HepG2 (cell line): ENCODE results near the gene TBXA2R. TPM values are rescaled to one million over a fixed set of nuclear protein-coding genes. Genes with fewer than 3 reads are reported as not detected.

Source experiments
- ATF1 ChIP-seq: IDR thresholded peaks from 2 replicates; pipeline ENCODE4 v1.6.1; 2016; ENCODE audit warnings: mild to moderate bottlenecking, control low read depth
- BHLHE40 ChIP-seq: IDR thresholded peaks from 2 replicates; pipeline ENCODE4 v1.6.1; 2011; ENCODE audit warnings: low read length, improper control_type of control experiment
- DR1 ChIP-seq: sonication (generic); formaldehyde crosslinking; IDR thresholded peaks from 2 replicates; pipeline ENCODE4 v1.8.0; 2021; ENCODE audit warnings: mild to moderate bottlenecking, missing genetic modification reagents, inconsistent platforms
- EEA1 ChIP-seq: sonication (generic); formaldehyde crosslinking; IDR thresholded peaks from 2 replicates; pipeline ENCODE4 v1.5.1; 2020; ENCODE audit warnings: mild to moderate bottlenecking, missing genetic modification reagents, borderline replicate concordance
- ERF ChIP-seq: IDR thresholded peaks from 2 replicates; pipeline ENCODE4 v1.6.1; 2018; ENCODE audit warnings: missing biosample characterization, missing genetic modification reagents
- FOXM1 ChIP-seq: sonication (generic); formaldehyde crosslinking; IDR thresholded peaks from 2 replicates; pipeline ENCODE4 v1.5.0; 2020; ENCODE audit warnings: missing genetic modification reagents
- NFYB ChIP-seq: sonication (generic); formaldehyde crosslinking; IDR thresholded peaks from 2 replicates; pipeline ENCODE4 v1.4.0; 2020; ENCODE audit warnings: missing genetic modification reagents
- NONO ChIP-seq, 2 experiments: fragments of 450-650 bp in 1 of 2; sonication (generic) in 1 of 2; formaldehyde crosslinking in 1 of 2; IDR thresholded peaks in 1 of 2; conservative IDR thresholded peaks in 1 of 2; 2 replicates each; pipeline versions ENCODE4 v1.6.1 to v1.8.0; 2017 to 2022; ENCODE audit warnings: mild to moderate bottlenecking in 1 of 2, missing genetic modification reagents in 1 of 2, moderate library complexity in 1 of 2
- NR2F6 ChIP-seq, 2 experiments: IDR thresholded peaks; 2 replicates each; pipeline ENCODE4 v1.6.1; 2016; ENCODE audit warnings: antibody characterized with exemption in 1 of 2, mild to moderate bottlenecking in 1 of 2
- NR3C1 ChIP-seq: sonication (generic); formaldehyde crosslinking; IDR thresholded peaks from 2 replicates; pipeline ENCODE4 v1.4.0; 2020; ENCODE audit warnings: missing genetic modification reagents
- RXRA ChIP-seq: sonication (generic); formaldehyde crosslinking; IDR thresholded peaks from 2 replicates; pipeline ENCODE4 v1.5.1; 2020; ENCODE audit warnings: missing genetic modification reagents
- ZBTB8A ChIP-seq: sonication (generic); formaldehyde crosslinking; IDR thresholded peaks from 2 replicates; pipeline ENCODE4 v1.4.0; 2020; ENCODE audit warnings: mild to moderate bottlenecking, low read depth, missing genetic modification reagents, borderline replicate concordance
- ZNF207 ChIP-seq: fragments of 450-650 bp; IDR thresholded peaks from 2 replicates; pipeline ENCODE4 v1.6.1; 2016; ENCODE audit warnings: antibody characterized with exemption, borderline replicate concordance
- ZNF367 ChIP-seq: sonication (generic); formaldehyde crosslinking; IDR thresholded peaks from 2 replicates; pipeline ENCODE4 v1.4.0; 2020; ENCODE audit warnings: missing genetic modification reagents, borderline replicate concordance
- ZNF501 ChIP-seq: sonication (generic); formaldehyde crosslinking; IDR thresholded peaks from 2 replicates; pipeline ENCODE4 v1.5.1; 2020; ENCODE audit warnings: mild to moderate bottlenecking, moderate library complexity, missing genetic modification reagents
- polyA plus RNA-seq, 8 experiments: library from polyadenylated mRNA; depleted of rRNA in 3 of 8; stranded (reverse) in 7 of 8; unstranded in 1 of 8; fragments of >200 nt; fragmentation: Illumina TruSeq in 4 of 8; extraction: Trizol in 4 of 8; gene quantifications; 2 replicates each; pipeline versions ENCODE4 v1.2.1 to v1.2.3, GENCODE V29; 2011 to 2016; ENCODE audit warnings: low read depth in 4 of 8, missing spikeins in 1 of 8, mixed read lengths in 1 of 8; ENCODE audit not compliant: insufficient read depth in 1 of 8
- total RNA-seq, 5 experiments: library from RNA; depleted of rRNA; stranded (reverse); fragments of >200 nt; fragmentation: Illumina TruSeq; extraction: Trizol; gene quantifications; 2 replicates each; pipeline ENCODE4 v1.2.3, GENCODE V29; 2016; ENCODE audit warnings: low read depth in 1 of 5
- TF ChIP-seq, protein P1 (sequence below): sonication (generic); formaldehyde crosslinking; IDR thresholded peaks from 2 replicates; pipeline ENCODE4 v1.8.0; 2022; ENCODE audit warnings: mild to moderate bottlenecking, missing genetic modification reagents, moderate library complexity
- TF ChIP-seq, protein P2 (sequence below): sonication (generic); formaldehyde crosslinking; IDR thresholded peaks from 2 replicates; pipeline ENCODE4 v1.5.0; 2020; ENCODE audit warnings: missing genetic modification reagents
- TF ChIP-seq, protein P3 (sequence below): sonication (generic); formaldehyde crosslinking; IDR thresholded peaks from 2 replicates; pipeline ENCODE4 v1.8.1; 2023; ENCODE audit warnings: mild to moderate bottlenecking, missing genetic modification reagents
- TF ChIP-seq, protein P4 (sequence below): sonication (generic); formaldehyde crosslinking; IDR thresholded peaks from 2 replicates; pipeline ENCODE4 v1.9.0; 2021; ENCODE audit warnings: missing genetic modification reagents, mild to moderate bottlenecking, borderline replicate concordance
- TF ChIP-seq, protein P5 (sequence below): sonication (generic); formaldehyde crosslinking; IDR thresholded peaks from 2 replicates; pipeline ENCODE4 v1.8.1; 2023; ENCODE audit warnings: mild to moderate bottlenecking, inconsistent platforms, moderate library complexity, missing genetic modification reagents, borderline replicate concordance
- TF ChIP-seq, protein P6 (sequence below): IDR thresholded peaks from 2 replicates; pipeline ENCODE4 v1.6.1; 2016; ENCODE audit warnings: mild to moderate bottlenecking, missing biosample characterization, missing genetic modification reagents

Gene TBXA2R
- total and polyA plus RNA-seq, 2 of the 13 experiments (the other 11 are each of a cell fraction or from before 2014, with no cell fraction given): 0.09 TPM; not detected in 1

DNA sequence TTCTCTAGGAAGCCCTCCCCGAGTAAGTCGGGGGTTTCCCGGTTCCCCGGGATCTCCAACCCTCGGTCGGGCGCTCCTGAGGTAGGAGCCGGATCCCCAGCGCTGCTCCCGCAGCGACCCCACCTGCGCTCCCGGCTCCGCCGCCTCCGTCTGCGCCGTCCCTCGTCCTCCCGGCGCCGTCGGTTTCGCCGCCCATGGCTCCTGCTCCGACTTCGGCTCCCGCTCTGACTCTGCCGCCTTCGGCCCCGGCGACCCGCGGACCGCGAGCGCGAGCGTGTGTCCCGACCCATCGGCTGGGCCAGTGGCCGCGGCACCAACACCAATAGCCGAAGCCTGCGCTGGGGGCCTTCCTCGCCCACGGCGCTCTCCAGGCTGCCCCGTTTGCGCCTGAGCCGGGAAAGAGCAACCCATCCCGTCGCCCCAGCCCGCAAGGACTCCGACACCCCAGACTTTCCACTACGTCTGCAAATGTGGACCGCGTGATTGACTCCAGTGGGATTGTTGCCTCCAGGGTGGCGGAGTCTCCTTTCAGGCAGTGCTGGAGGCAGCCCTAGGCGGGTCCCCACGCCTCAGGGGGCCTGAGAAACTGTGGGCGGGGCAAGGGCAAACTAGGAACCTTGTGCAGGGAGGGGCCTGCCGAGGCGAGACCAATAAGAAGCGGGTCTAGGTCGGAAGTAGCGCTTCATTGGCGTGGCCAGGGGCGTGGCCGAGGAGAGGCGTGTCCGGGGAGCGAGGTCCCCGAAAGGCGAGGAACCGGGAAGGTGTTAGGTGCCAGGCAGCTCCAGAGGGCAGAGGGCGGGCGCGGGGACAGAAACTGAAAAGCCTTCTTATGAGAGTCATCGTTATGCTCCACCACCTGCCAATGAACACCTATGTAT lies 20.0 kb upstream of the TBXA2R start, which contains the start of gene CACTIN (continued):
- TF ChIP-seq ZNF501: peak; percentile 99
- TF ChIP-seq EEA1: peak; percentile 69; the same call in 1 of the 2 replicates
- no peak for TF ChIP-seq FOXM1 (CRISPR knock-in tag)
- TF ChIP-seq, protein P1, sequence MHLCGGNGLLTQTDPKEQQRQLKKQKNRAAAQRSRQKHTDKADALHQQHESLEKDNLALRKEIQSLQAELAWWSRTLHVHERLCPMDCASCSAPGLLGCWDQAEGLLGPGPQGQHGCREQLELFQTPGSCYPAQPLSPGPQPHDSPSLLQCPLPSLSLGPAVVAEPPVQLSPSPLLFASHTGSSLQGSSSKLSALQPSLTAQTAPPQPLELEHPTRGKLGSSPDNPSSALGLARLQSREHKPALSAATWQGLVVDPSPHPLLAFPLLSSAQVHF (CRISPR knock-in tag): no peak
- TF ChIP-seq NONO (IDR thresholded peaks at IDR 0.05): no peak
- peak; percentile 94 for TF ChIP-seq NONO (CRISPR knock-in tag; conservative IDR thresholded peaks at IDR 0.05)
- TF ChIP-seq, protein P2, sequence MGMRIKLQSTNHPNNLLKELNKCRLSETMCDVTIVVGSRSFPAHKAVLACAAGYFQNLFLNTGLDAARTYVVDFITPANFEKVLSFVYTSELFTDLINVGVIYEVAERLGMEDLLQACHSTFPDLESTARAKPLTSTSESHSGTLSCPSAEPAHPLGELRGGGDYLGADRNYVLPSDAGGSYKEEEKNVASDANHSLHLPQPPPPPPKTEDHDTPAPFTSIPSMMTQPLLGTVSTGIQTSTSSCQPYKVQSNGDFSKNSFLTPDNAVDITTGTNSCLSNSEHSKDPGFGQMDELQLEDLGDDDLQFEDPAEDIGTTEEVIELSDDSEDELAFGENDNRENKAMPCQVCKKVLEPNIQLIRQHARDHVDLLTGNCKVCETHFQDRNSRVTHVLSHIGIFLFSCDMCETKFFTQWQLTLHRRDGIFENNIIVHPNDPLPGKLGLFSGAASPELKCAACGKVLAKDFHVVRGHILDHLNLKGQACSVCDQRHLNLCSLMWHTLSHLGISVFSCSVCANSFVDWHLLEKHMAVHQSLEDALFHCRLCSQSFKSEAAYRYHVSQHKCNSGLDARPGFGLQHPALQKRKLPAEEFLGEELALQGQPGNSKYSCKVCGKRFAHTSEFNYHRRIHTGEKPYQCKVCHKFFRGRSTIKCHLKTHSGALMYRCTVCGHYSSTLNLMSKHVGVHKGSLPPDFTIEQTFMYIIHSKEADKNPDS (CRISPR knock-in tag): no peak
- peak; percentile 58; the same call in 1 of the 2 replicates for TF ChIP-seq ATF1 (CRISPR knock-in tag)
- TF ChIP-seq, protein P3, sequence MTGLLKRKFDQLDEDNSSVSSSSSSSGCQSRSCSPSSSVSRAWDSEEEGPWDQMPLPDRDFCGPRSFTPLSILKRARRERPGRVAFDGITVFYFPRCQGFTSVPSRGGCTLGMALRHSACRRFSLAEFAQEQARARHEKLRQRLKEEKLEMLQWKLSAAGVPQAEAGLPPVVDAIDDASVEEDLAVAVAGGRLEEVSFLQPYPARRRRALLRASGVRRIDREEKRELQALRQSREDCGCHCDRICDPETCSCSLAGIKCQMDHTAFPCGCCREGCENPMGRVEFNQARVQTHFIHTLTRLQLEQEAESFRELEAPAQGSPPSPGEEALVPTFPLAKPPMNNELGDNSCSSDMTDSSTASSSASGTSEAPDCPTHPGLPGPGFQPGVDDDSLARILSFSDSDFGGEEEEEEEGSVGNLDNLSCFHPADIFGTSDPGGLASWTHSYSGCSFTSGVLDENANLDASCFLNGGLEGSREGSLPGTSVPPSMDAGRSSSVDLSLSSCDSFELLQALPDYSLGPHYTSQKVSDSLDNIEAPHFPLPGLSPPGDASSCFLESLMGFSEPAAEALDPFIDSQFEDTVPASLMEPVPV (CRISPR knock-in tag): peak; percentile 88; the same call in 1 of the 2 replicates
- TF ChIP-seq, protein P4, sequence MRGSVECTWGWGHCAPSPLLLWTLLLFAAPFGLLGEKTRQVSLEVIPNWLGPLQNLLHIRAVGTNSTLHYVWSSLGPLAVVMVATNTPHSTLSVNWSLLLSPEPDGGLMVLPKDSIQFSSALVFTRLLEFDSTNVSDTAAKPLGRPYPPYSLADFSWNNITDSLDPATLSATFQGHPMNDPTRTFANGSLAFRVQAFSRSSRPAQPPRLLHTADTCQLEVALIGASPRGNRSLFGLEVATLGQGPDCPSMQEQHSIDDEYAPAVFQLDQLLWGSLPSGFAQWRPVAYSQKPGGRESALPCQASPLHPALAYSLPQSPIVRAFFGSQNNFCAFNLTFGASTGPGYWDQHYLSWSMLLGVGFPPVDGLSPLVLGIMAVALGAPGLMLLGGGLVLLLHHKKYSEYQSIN: no peak
- TF ChIP-seq ERF: peak; percentile 89
- TF ChIP-seq RXRA (CRISPR knock-in tag): peak; percentile 85
- TF ChIP-seq, protein P5, sequence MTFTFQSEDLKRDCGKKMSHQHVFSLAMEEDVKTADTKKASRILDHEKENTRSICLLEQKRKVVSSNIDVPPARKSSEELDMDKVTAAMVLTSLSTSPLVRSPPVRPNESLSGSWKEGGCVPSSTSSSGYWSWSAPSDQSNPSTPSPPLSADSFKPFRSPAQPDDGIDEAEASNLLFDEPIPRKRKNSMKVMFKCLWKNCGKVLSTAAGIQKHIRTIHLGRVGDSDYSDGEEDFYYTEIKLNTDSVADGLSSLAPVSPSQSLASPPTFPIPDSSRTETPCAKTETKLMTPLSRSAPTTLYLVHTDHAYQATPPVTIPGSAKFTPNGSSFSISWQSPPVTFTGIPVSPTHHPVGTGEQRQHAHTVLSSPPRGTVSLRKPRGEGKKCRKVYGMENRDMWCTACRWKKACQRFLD: no peak
- TF ChIP-seq ZBTB8A: no peak; the same call in 1 of the 2 replicates
- TF ChIP-seq NR3C1: no peak
- TF ChIP-seq DR1: peak; percentile 81; the same call in 1 of the 2 replicates
- no peak for TF ChIP-seq ZNF207
- no peak for TF ChIP-seq NR2F6 (IDR thresholded peaks at IDR 0.05)
- no peak for TF ChIP-seq NR2F6 (CRISPR knock-in tag; IDR thresholded peaks at IDR 0.05)
- TF ChIP-seq BHLHE40: no peak
- TF ChIP-seq ZNF367 (CRISPR knock-in tag): peak; percentile 14; the same call in 1 of the 2 replicates
- TF ChIP-seq, protein P6, sequence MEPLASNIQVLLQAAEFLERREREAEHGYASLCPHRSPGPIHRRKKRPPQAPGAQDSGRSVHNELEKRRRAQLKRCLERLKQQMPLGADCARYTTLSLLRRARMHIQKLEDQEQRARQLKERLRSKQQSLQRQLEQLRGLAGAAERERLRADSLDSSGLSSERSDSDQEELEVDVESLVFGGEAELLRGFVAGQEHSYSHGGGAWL (CRISPR knock-in tag): peak; percentile 71
- peak; percentile 84 for TF ChIP-seq NFYB (CRISPR knock-in tag)
